K562 (cell line): ENCODE results near the gene USP32. TPM values are rescaled to one million over a fixed set of nuclear protein-coding genes. Genes with fewer than 3 reads are reported as not detected.

Experiments used
- ATAC-seq: fragments of 200-7000 bp; cut with Tn5 transposase; 3 replicates; pipeline ENCODE4 v1.9.1; 2020; ENCODE audit warnings: moderate library complexity
- BruUV-seq: library from RNA; stranded (reverse); fragments of 400-500 nt; replicated peaks from 2 replicates; lab custom pipeline; 2021; lab: Mats Ljungman, UMichigan
- CTCF ChIA-PET: fragments of 300-600 bp; formaldehyde crosslinking; extraction: SDS; loops from one replicate; lab custom pipeline; 2021; ENCODE audit warnings: low intra/inter-chr PET ratio; lab: Yijun Ruan, JAX
- POLR2A ChIA-PET: fragments of 300-600, 350-650 bp; sonication (Branson Sonifier 250); formaldehyde crosslinking; extraction: SDS; loops from one replicate; lab custom pipeline; 2021; ENCODE audit warnings: antibody characterized with exemption, inconsistent platforms; lab: Yijun Ruan, JAX
- DNase-seq, 4 experiments: peaks; one replicate each; pipeline versions ENCODE4 v3.0.0 to v3.0.0-alpha.2; 2011 to 2018; ENCODE audit warnings: low spot score in 3 of 4, mixed read lengths in 3 of 4; ENCODE audit errors: extremely low read depth in 1 of 4
- FAIRE-seq: peaks from 2 replicates; lab custom pipeline; 2011; peaks lifted over from hg19 to GRCh38; lab: Jason Lieb, UNC
- H2AFZ ChIP-seq: 2 replicates; pipeline ENCODE4 v1.6.0; 2011; ENCODE audit warnings: low read depth, low read length, control low read depth, inconsistent platforms
- H3K27ac ChIP-seq: fragments of 200-600 bp; 3 replicates; pipeline ENCODE4 v1.8.0; 2011; ENCODE audit warnings: low read depth, mild to moderate bottlenecking, control low read depth, inconsistent platforms, low read length, moderate library complexity, mixed read lengths; ENCODE audit errors: extremely low read depth
- H3K27me3 ChIP-seq, 2 experiments: fragments of 300-600 bp in 1 of 2; 2 replicates in 1 of 2; 3 replicates in 1 of 2; pipeline versions ENCODE4 v1.6.0 to v1.8.0; 2011; ENCODE audit warnings: inconsistent platforms in 2 of 2, low read length in 2 of 2, mild to moderate bottlenecking in 1 of 2, mixed read lengths in 1 of 2, moderate library complexity in 1 of 2; ENCODE audit not compliant: control insufficient read depth in 2 of 2, insufficient read depth in 2 of 2
- H3K36me3 ChIP-seq: fragments of 300-600 bp; 3 replicates; pipeline ENCODE4 v1.8.0; 2011; ENCODE audit warnings: mild to moderate bottlenecking, low read length, inconsistent platforms; ENCODE audit not compliant: control insufficient read depth, insufficient read depth
- H3K4me1 ChIP-seq, 2 experiments: fragments of 200-600 bp in 1 of 2; replicated peaks in 1 of 2; 2 replicates in 1 of 2; 3 replicates in 1 of 2; pipeline versions ENCODE4 v1.5.1 to v1.8.0; 2011; ENCODE audit warnings: inconsistent platforms in 2 of 2, low read length in 2 of 2, mild to moderate bottlenecking in 1 of 2, mixed read lengths in 1 of 2, moderate library complexity in 1 of 2; ENCODE audit not compliant: control insufficient read depth in 2 of 2, insufficient read depth in 2 of 2
- H3K4me2 ChIP-seq: 2 replicates; pipeline ENCODE4 v1.6.1; 2011; ENCODE audit warnings: low read length, control low read depth, inconsistent platforms, mixed read lengths; ENCODE audit not compliant: insufficient read depth
- H3K4me3 ChIP-seq: fragments of 200-600 bp; sonication (generic), shearing (Covaris generic); 2 replicates; pipeline ENCODE4 v1.5.1; 2016; ENCODE audit warnings: control low read depth, inconsistent platforms
- H3K79me2 ChIP-seq: fragments of 200-600 bp; 3 replicates; pipeline ENCODE4 v1.8.0; 2011; ENCODE audit warnings: low read length, inconsistent platforms; ENCODE audit not compliant: control insufficient read depth, insufficient read depth
- H3K9ac ChIP-seq, 2 experiments: 2 replicates each; pipeline versions ENCODE4 v1.6.0 to v1.6.1; 2011; ENCODE audit warnings: low read depth in 2 of 2, low read length in 2 of 2, control low read depth in 1 of 2, inconsistent platforms in 1 of 2, mild to moderate bottlenecking in 1 of 2, mixed read lengths in 1 of 2; ENCODE audit not compliant: insufficient read depth in 1 of 2
- H3K9me1 ChIP-seq: one replicate; pipeline ENCODE4 v1.6.0; 2011; ENCODE audit warnings: inconsistent platforms, mild to moderate bottlenecking, low read length, moderate library complexity; ENCODE audit not compliant: control insufficient read depth, insufficient read depth
- H3K9me3 ChIP-seq: replicated peaks from 2 replicates; pipeline ENCODE4 v1.5.1; 2011; ENCODE audit warnings: low read depth, low read length, inconsistent platforms; ENCODE audit not compliant: control insufficient read depth, insufficient read depth
- H4K20me1 ChIP-seq: replicated peaks from 2 replicates; pipeline ENCODE4 v1.6.1; 2011; ENCODE audit warnings: low read length, inconsistent platforms, mixed read lengths; ENCODE audit not compliant: control insufficient read depth, insufficient read depth
- BACH1 ChIP-seq: fragments of 200-800 bp; sonication (Bioruptor generic); IDR thresholded peaks from 2 replicates; pipeline ENCODE4 v1.6.1; 2016; ENCODE audit warnings: missing genetic modification characterization, missing compliant biosample characterization
- CCNT2 ChIP-seq: IDR thresholded peaks from 2 replicates; pipeline ENCODE4 v1.6.1; 2011; ENCODE audit warnings: borderline replicate concordance, low read depth, mild to moderate bottlenecking, moderate library complexity, mixed read lengths, low read length; ENCODE audit not compliant: insufficient read length; ENCODE audit errors: extremely low read depth
- EWSR1 ChIP-seq: fragments of 450-650 bp; IDR thresholded peaks from 2 replicates; pipeline ENCODE4 v1.6.1; 2018; ENCODE audit warnings: borderline replicate concordance, mild to moderate bottlenecking, low read depth, moderate library complexity; ENCODE audit not compliant: partially characterized antibody
- GATAD2A ChIP-seq: fragments of 450-650 bp; IDR thresholded peaks from 2 replicates; pipeline ENCODE4 v1.6.1; 2017
- GTF2B ChIP-seq: IDR thresholded peaks from 2 replicates; pipeline ENCODE4 v1.6.1; 2011; ENCODE audit not compliant: insufficient read length; ENCODE audit errors: extremely low read depth
- IRF9 ChIP-seq: fragments of 450-650 bp; IDR thresholded peaks from 2 replicates; pipeline ENCODE4 v1.6.1; 2016; ENCODE audit warnings: missing biosample characterization, missing genetic modification characterization
- KAT8 ChIP-seq: fragments of 450-650 bp; IDR thresholded peaks from 2 replicates; pipeline ENCODE4 v1.6.1; 2016; ENCODE audit warnings: low read depth, mild to moderate bottlenecking
- MTF1 ChIP-seq: fragments of 250-450 bp; sonication (Bioruptor Pico); IDR thresholded peaks from 2 replicates; pipeline ENCODE4 v1.9.0; 2021; ENCODE audit warnings: moderate library complexity, mild to moderate bottlenecking, inconsistent platforms, borderline replicate concordance
- MYC ChIP-seq, 2 experiments: fragments of 250-450 bp in 1 of 2; sonication (Bioruptor Pico) in 1 of 2; IDR thresholded peaks; 2 replicates each; pipeline versions ENCODE4 v1.5.1 to v1.6.1; 2012 to 2021; ENCODE audit warnings: low read depth in 2 of 2, borderline replicate concordance in 1 of 2, improper control_type of control experiment in 1 of 2, low read length in 1 of 2, mild to moderate bottlenecking in 1 of 2, moderate library complexity in 1 of 2
- NR2C2 ChIP-seq, 2 experiments: fragments of 200-800 bp in 1 of 2; sonication (Bioruptor generic) in 1 of 2; sonication (generic) in 1 of 2; formaldehyde crosslinking in 1 of 2; IDR thresholded peaks; 2 replicates each; pipeline versions ENCODE4 v1.6.1 to v1.8.0; 2016 to 2022; ENCODE audit warnings: mild to moderate bottlenecking in 1 of 2, missing compliant biosample characterization in 1 of 2, missing genetic modification characterization in 1 of 2, missing genetic modification reagents in 1 of 2
- PML ChIP-seq: IDR thresholded peaks from 2 replicates; pipeline ENCODE4 v1.6.1; 2012; ENCODE audit warnings: low read length, inconsistent platforms
- TAF15 ChIP-seq: fragments of 200-400 bp; formaldehyde crosslinking; IDR thresholded peaks from 2 replicates; pipeline ENCODE4 v1.6.1; 2017; ENCODE audit warnings: mild to moderate bottlenecking, low read depth, low read length, moderate library complexity
- TAF7 ChIP-seq: fragments of 450-650 bp; IDR thresholded peaks from 2 replicates; pipeline ENCODE4 v1.6.1; 2016; ENCODE audit warnings: missing genetic modification characterization, missing compliant biosample characterization
- UBTF ChIP-seq, 2 experiments: IDR thresholded peaks; 2 replicates each; pipeline ENCODE4 v1.6.1; 2012; ENCODE audit warnings: improper control_type of control experiment in 2 of 2, low read depth in 2 of 2, low read length in 2 of 2, borderline replicate concordance in 1 of 2
- ZC3H8 ChIP-seq: fragments of 450-650 bp; IDR thresholded peaks from 2 replicates; pipeline ENCODE4 v1.6.1; 2017
- ZNF444 ChIP-seq: fragments of 250-450 bp; sonication (Bioruptor Pico); IDR thresholded peaks from 2 replicates; pipeline ENCODE4 v1.4.0; 2020; ENCODE audit warnings: mild to moderate bottlenecking, moderate library complexity
- WGBS: fragments of 100-300 bp; shearing (Covaris generic); methylation state at CpG from one replicate; pipeline ENCODE4 v1.1.6; 2016; ENCODE audit warnings: low coverage, mixed read lengths; ENCODE audit not compliant: insufficient coverage; ENCODE audit errors: missing lambda C conversion rate; 5-methylcytosine and 5-hydroxymethylcytosine counted together
- in situ Hi-C: fragments of 300-500 bp; cut with MboI; formaldehyde crosslinking; loops from 4 replicates; pipeline ENCODE4 v1.15.0; 2018; ENCODE audit warnings: inconsistent platforms, mixed read lengths
- intact Hi-C: fragments of 100-400 bp; cut with micrococcal nuclease; formaldehyde crosslinking; loops from 2 replicates; pipeline ENCODE4 v1.14.2; 2022
- polyA plus RNA-seq, 8 experiments: library from polyadenylated mRNA; depleted of rRNA in 4 of 8; stranded (reverse) in 5 of 8; unstranded in 3 of 8; fragments of >200 nt; fragmentation: Nextera tagmentation in 2 of 8; fragmentation: Illumina TruSeq in 1 of 8; extraction: Ambion mirVana in 2 of 8; extraction: Trizol in 1 of 8; gene quantifications; 2 replicates each; pipeline versions ENCODE4 v1.2.1 to v1.2.3, GENCODE V29; 2011 to 2014; ENCODE audit warnings: inconsistent platforms in 1 of 8, missing spikeins in 1 of 8
- total RNA-seq, 7 experiments: library from RNA; depleted of rRNA in 6 of 7; stranded (reverse); fragments of >200 nt in 6 of 7; fragmentation: Illumina TruSeq in 2 of 7; extraction: Trizol in 2 of 7; gene quantifications; 2 replicates each; pipeline versions ENCODE4 v1.2.1 to v1.2.3, GENCODE V29; 2011 to 2021; ENCODE audit warnings: low replicate concordance in 1 of 7
- TF ChIP-seq, protein P1 (sequence below): fragments of 450-650 bp; IDR thresholded peaks from 2 replicates; pipeline ENCODE4 v1.6.1; 2017; ENCODE audit warnings: mild to moderate bottlenecking, moderate library complexity

Gene USP32
- total and polyA plus RNA-seq, 9 of the 15 experiments (the other 6 are each of a cell fraction or from before 2014, with no cell fraction given): 18.0 to 69.3 (median 47.1) TPM

DNA sequence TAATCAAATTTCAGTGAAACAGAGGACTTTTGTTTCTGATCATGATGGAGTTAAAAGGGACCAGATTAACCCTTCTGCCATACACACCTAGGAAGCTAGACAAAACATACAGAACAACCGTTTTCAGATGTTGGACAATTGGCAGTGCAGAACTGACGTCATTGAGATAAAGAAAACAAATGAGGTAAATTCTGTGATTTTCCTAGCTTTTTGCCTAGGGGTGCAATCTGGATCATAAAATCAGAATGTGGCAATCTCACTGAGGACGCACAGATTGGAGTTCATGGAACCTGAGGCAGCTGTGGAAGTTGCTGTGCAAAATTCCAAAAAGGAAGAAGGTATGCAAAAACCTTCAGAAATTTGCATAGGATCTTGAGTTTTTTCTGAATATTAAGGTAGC is 15.0 kb upstream of the USP32 start:
- no peaks in the 10 kb centered on the region for H3K36me3 ChIP-seq
- WGBS: 23% methylated on average over 3 of the region's 3 CpGs
- H3K9ac ChIP-seq: no peak overlapping the region
- no peak overlapping the region for H3K4me2 ChIP-seq
- no peaks in the 10 kb centered on the region; the same call in 1 of the 2 replicates for H3K9me3 ChIP-seq
- H3K79me2 ChIP-seq: no peaks in the 10 kb centered on the region
- BruUV-seq: no TSS peak
- FAIRE-seq: no peak
- H3K27ac ChIP-seq: no peak overlapping the region
- H4K20me1 ChIP-seq: no peaks in the 10 kb centered on the region
- in situ Hi-C loops: no loop called here
- H2AFZ ChIP-seq: no peak overlapping the region
- H3K27me3 ChIP-seq: no peaks in the 10 kb centered on the region
- intact Hi-C loops: no loop called here
- DNase-seq: no peak
- no peak overlapping the region for H3K4me3 ChIP-seq
- no peaks in the 10 kb centered on the region for H3K9me1 ChIP-seq
- CTCF ChIA-PET: no interaction called here
- ATAC-seq: no peak
- POLR2A ChIA-PET: interaction anchor here (2.3 kb wide), 1 partner anchor 15 kb away, joined by 4 read pairs; the partner anchor contains the start of gene USP32
- H3K4me1 ChIP-seq: no peaks in the 10 kb centered on the region; a peak in 1 of 5 replicates
- TF ChIP-seq TAF7 (tag) (no peak), BACH1 (tag) (no peak), IRF9 (tag) (no peak), EWSR1 (peak; percentile 35), MTF1 (CRISPR knock-in tag) (no peak), PML (no peak), NR2C2 (CRISPR knock-in tag; IDR thresholded peaks at IDR 0.05) (no peak), NR2C2 (tag; IDR thresholded peaks at IDR 0.05) (no peak), UBTF (IDR thresholded peaks at IDR 0.05; ENCODE audit: borderline replicate concordance in 1 of 2, low read depth in 2 of 2, low read length in 2 of 2) (no peak), GATAD2A (no peak), ZC3H8 (no peak), MYC (IDR thresholded peaks at IDR 0.05; ENCODE audit: low read depth, low read length) (no peak), MYC (CRISPR knock-in tag; IDR thresholded peaks at IDR 0.05; ENCODE audit: borderline replicate concordance, low read depth) (no peak), GTF2B (no peak), TAF15 (no peak), ZNF444 (no peak), CCNT2 (no peak), KAT8 (no peak)
- TF ChIP-seq, protein P1, sequence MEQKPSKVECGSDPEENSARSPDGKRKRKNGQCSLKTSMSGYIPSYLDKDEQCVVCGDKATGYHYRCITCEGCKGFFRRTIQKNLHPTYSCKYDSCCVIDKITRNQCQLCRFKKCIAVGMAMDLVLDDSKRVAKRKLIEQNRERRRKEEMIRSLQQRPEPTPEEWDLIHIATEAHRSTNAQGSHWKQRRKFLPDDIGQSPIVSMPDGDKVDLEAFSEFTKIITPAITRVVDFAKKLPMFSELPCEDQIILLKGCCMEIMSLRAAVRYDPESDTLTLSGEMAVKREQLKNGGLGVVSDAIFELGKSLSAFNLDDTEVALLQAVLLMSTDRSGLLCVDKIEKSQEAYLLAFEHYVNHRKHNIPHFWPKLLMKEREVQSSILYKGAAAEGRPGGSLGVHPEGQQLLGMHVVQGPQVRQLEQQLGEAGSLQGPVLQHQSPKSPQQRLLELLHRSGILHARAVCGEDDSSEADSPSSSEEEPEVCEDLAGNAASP: no peak
